BE2C (cell line): ENCODE data around the gene OR2T8.
"Not testable (repeated sequence)": the region's sequence is repeated elsewhere in the genome, so short reads cannot be mapped to it uniquely, and the experiment has no call there.

ENCODE experiments used
- DNase-seq: peaks from one replicate; pipeline ENCODE4 v3.0.0-alpha.2; 2020
- H3K27me3 ChIP-seq: fragments of 250-450 bp; sonication (Bioruptor Pico); 2 replicates; pipeline ENCODE4 v1.5.1; 2020; ENCODE audit warnings: mild to moderate bottlenecking
- H3K36me3 ChIP-seq: fragments of 250-450 bp; sonication (Bioruptor Pico); 2 replicates; pipeline ENCODE4 v1.5.1; 2020; ENCODE audit warnings: mild to moderate bottlenecking
- H3K4me1 ChIP-seq: fragments of 250-450 bp; sonication (Bioruptor Pico); 2 replicates; pipeline ENCODE4 v1.5.1; 2020
- H3K4me3 ChIP-seq: 2 replicates; pipeline ENCODE4 v1.5.1; 2011; ENCODE audit warnings: low read depth, low read length
- H3K9me3 ChIP-seq: fragments of 250-450 bp; sonication (Bioruptor Pico); 2 replicates; pipeline ENCODE4 v1.5.1; 2020
- CTCF ChIP-seq: IDR thresholded peaks from 2 replicates; pipeline ENCODE4 v1.5.1; 2012; ENCODE audit warnings: mild to moderate bottlenecking, low read depth, low read length

The OR2T8 gene

DNA sequence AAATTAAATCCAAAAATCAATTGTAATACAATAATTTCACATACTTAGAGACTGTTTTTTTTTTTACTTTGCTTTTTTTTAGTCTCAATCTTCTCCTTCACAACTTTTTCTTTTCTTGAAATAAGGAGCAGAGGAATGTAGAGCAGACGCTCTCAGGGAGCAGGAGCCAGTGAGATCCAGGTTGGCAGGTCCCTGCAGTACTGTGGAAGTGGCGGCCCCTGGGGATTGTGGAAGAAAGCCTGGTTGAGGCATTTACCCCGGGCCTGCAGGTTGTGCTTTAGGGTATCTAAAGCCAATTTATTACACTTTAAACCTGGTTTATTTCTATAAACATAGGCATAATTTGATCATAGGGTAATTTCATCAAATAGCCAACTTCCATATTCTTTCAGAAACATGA, 3.9 kb downstream of the OR2T8 start:
- Histone ChIP-seq H3K27me3 (no peaks in the 10 kb centered on the region), H3K4me1 (no peaks in the 10 kb centered on the region), H3K4me3 (no peak overlapping the region), H3K9me3 (no peaks in the 10 kb centered on the region), H3K36me3 (no peaks in the 10 kb centered on the region)
- no peak for TF ChIP-seq CTCF
- DNase-seq = no peak

DNA sequence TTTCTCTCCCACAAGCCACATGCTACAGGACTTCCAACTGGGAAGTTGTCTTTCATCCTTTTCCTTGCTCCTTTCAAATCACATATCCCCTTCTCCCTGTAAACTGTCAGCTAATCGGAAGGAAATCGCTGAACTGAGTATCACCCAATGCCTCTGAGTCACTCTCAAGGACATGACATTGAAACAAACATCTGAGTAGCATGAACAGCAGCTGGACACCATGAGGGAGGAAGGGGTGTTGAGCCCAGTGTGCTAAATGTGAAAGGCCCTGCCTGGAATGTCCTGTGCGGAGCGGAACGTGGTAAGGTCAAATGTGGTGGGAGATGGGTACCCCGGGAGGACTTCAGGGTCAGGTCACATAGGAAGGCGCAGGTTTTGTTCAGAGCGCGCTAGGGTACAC, 4.8 kb downstream of the OR2T8 start, which contains the start of gene OR2AJ1:
Gene OR2AJ1 (plus strand): TSS at position 22 of the 400 bp plus-strand sequence. CDS start 8,880 bp downstream, outside the sequence.
- H3K4me1 ChIP-seq = no peaks in the 10 kb centered on the region

DNA sequence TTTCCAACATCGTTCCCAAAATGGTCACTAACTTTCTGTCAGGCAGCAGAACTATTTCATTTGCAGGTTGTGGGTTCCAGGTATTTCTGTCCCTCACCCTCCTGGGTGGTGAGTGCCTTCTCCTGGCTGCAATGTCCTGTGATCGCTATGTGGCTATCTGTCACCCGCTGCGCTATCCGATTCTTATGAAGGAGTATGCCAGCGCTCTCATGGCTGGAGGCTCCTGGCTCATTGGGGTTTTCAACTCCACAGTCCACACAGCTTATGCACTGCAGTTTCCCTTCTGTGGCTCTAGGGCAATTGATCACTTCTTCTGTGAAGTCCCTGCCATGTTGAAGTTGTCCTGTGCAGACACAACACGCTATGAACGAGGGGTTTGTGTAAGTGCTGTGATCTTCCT, 13.9 kb downstream of the OR2T8 start:
- Histone ChIP-seq H3K9me3 (no peaks in the 10 kb centered on the region), H3K36me3 (no peaks in the 10 kb centered on the region), H3K27me3 (no peaks in the 10 kb centered on the region), H3K4me3 (no peak overlapping the region), H3K4me1 (no peaks in the 10 kb centered on the region)
- no peak for DNase-seq
- TF ChIP-seq CTCF = no peak

More for the DNA sequence above, 4.8 kb downstream of the OR2T8 start, which contains the start of gene OR2AJ1:
- TF ChIP-seq CTCF = no peak
- Histone ChIP-seq H3K9me3 (no peaks in the 10 kb centered on the region), H3K4me3 (no peak within 1 kb of the TSS), H3K36me3 (no peaks in the 10 kb centered on the region), H3K27me3 (no peaks in the 10 kb centered on the region)
- DNase-seq = no peak

GRCh38 chr1:247935781-247936180, 15.7 kb downstream of the OR2T8 start:
- Histone ChIP-seq H3K36me3 (no peaks in the 10 kb centered on the region), H3K9me3 (no peaks in the 10 kb centered on the region), H3K27me3 (no peaks in the 10 kb centered on the region), H3K4me3 (no peak overlapping the region), H3K4me1 (no peaks in the 10 kb centered on the region)
- no peak for DNase-seq
- no peak for TF ChIP-seq CTCF

GRCh38 chr1:247936415-247936814, 16.4 kb downstream of the OR2T8 start:
- H3K4me3 ChIP-seq = no peak overlapping the region
- TF ChIP-seq CTCF = no peak
- no peaks in the 10 kb centered on the region for H3K36me3 ChIP-seq
- H3K9me3 ChIP-seq = no peaks in the 10 kb centered on the region
- H3K27me3 ChIP-seq = no peaks in the 10 kb centered on the region
- H3K4me1 ChIP-seq = no peaks in the 10 kb centered on the region
- no peak for DNase-seq

DNA sequence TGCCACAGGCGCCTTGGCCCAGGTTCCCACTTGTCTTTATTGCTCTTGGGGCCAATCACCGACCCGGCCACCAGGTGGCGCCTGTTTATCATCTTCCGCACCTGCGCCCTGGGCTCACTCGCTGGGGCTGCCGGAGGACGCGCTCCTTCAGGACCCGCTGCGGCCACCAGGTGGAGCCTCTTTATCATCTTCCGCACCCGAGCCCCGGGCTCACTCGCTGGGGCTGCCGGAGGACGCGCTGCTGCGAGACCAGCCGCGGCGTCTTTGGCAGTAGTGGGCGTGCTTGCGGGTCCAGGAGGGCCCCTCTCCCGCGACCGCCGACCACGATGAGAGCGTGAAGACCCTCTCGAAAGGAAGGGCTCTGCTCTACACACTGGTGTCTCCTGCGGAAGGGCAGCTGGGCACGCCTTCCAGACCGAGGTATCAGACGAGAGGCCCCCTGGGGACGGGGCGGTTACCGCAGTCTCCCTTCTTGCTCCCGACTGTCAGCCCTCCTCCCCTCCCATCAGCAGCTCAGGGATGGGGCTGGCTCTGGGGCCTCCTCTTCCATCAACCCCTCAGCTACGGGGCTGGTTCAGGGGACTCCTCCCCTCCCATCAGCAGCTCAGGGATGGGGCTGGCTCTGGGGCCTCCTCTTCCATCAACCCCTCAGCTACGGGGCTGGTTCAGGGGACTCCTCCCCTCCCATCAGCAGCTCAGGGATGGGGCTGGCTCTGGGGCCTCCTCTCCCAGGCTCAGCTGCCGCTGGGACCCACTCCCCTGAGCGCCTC, 17.1 kb downstream of the OR2T8 start:
- TF ChIP-seq CTCF = peak; percentile 94
- H3K36me3 ChIP-seq, H3K27me3 ChIP-seq, H3K9me3 ChIP-seq, H3K4me1 ChIP-seq: not testable (repeated sequence)
- H3K4me3 ChIP-seq = peak overlapping the region; percentile 68
- DNase-seq = peak; percentile 95
